Right lobe of liver (tissue), 4 donors: ENCODE results near the gene SHOC1.

Source experiments
- CTCF ChIP-seq, 4 donors: fragments of 200-600 bp in 3 of 4; fragments of 450-650 bp in 1 of 4; IDR thresholded peaks; one replicate each; pipeline versions ENCODE4 v1.5.1 to v1.8.0; 2016 to 2022; ENCODE audit warnings: antibody characterized with exemption in 4 of 4, mild to moderate bottlenecking in 2 of 4
- POLR2A ChIP-seq: fragments of 450-650 bp; IDR thresholded peaks from one replicate; pipeline ENCODE4 v1.6.1; 2017; ENCODE audit warnings: antibody characterized with exemption, mild to moderate bottlenecking
- donor health status: DM: no; HTN: no; CAD: no.
- donor health status: DM: no; HTN: no; CAD: no.
- donor health status: DM: no; HTN: yes; CAD: no.

- TF ChIP-seq CTCF (IDR thresholded peaks at IDR 0.05) = no peak
- no peak for TF ChIP-seq POLR2A
These were observed 24.6 kb upstream of the SHOC1 start for GRCh38 chr9:111819360-111819759.
